Testis (tissue), 3 donors: ENCODE data around the gene TSEN54. TPM values are rescaled to one million over a fixed set of nuclear protein-coding genes. Genes with fewer than 3 reads are reported as not detected.
A peak's percentile ranks its signal among the peaks of the same experiment; 100 is the strongest.

Source experiments
- DNase-seq: peaks from one replicate; pipeline ENCODE4 v3.0.0-alpha.2; 2019
- H3K27ac ChIP-seq, 2 donors: fragments of 200-600 bp; sonication (generic); one replicate each; pipeline ENCODE4 v1.5.1; 2019
- H3K27me3 ChIP-seq: fragments of 200-600 bp; sonication (generic); one replicate; pipeline ENCODE4 v1.5.1; 2019
- H3K36me3 ChIP-seq: fragments of 200-600 bp; sonication (generic); one replicate; pipeline ENCODE4 v1.5.1; 2017; ENCODE audit warnings: low read depth; ENCODE audit errors: missing control alignments
- H3K4me1 ChIP-seq: fragments of 200-600 bp; sonication (generic); one replicate; pipeline ENCODE4 v1.5.1; 2019
- H3K4me3 ChIP-seq, 2 donors: fragments of 200-600 bp; sonication (generic); one replicate each; pipeline ENCODE4 v1.5.1; 2017 to 2019
- H3K9me3 ChIP-seq: fragments of 200-600 bp; sonication (generic); one replicate; pipeline ENCODE4 v1.5.1; 2017
- POLR2A ChIP-seq: fragments of 450-650 bp; IDR thresholded peaks from one replicate; pipeline ENCODE4 v1.6.1; 2017; ENCODE audit warnings: antibody characterized with exemption, mild to moderate bottlenecking, moderate library complexity
- WGBS, 2 donors: methylation state at CpG; one replicate each; pipeline ENCODE4 v1.1.5; 2018; 5-methylcytosine and 5-hydroxymethylcytosine counted together
- intact Hi-C: fragments of 100-400 bp; cut with DNase I; formaldehyde crosslinking; loops from one replicate; pipeline ENCODE4 v1.15.1; 2023; ENCODE audit warnings: low total_unique reads
- polyA plus RNA-seq: library from polyadenylated mRNA; stranded (reverse); fragments of 350-450 nt; fragmentation: Illumina TruSeq; extraction: RNeasy Lipid Tissue Mini Kit (QIAGEN cat#74804); gene quantifications from one replicate; pipeline ENCODE4 v1.2.3, GENCODE V29; 2014; ENCODE audit warnings: low read depth, low replicate concordance; ENCODE audit not compliant: insufficient read depth
- total RNA-seq, 2 donors: library from RNA; depleted of rRNA; stranded (reverse); fragments of >200 nt; gene quantifications; one replicate each; pipeline ENCODE4 v1.2.3, GENCODE V29; 2016
- TF ChIP-seq, protein P1 (sequence below), 3 experiments: fragments of 450-650 bp in 2 of 3; fragments of 200-600 bp in 1 of 3; sonication (generic) in 1 of 3; IDR thresholded peaks; one replicate each; pipeline ENCODE4 v1.5.1; 2016 to 2019; ENCODE audit warnings: antibody characterized with exemption in 3 of 3, mild to moderate bottlenecking in 2 of 3, moderate library complexity in 1 of 3

TSEN54 gene
- total and polyA plus RNA-seq, 3 donors from 2014 or later: 28.3 to 46.6 (median 45.7) TPM

DNA sequence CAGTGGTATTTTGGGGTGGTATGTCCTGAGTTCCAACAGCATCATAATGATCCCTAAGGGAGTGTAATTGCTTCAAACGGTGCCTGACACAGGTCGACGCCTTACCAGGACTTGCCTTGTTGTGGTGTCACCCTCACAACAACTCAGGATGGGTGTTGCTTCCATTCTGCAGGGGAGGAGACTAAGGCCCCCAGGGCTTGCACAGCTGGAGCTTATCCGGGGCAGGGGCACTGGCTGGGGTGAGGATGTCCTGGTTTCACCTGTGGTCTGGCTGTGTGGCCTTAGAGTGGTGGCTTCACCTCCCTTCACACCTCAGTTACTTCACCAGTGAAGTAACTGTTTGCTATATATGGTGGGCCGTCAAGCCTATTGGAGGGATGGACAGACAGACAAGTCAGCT lies 32.5 kb downstream of the TSEN54 start:
- no peaks in the 10 kb centered on the region for H3K9me3 ChIP-seq
- TF ChIP-seq POLR2A: no peak
- TF ChIP-seq, protein P1, sequence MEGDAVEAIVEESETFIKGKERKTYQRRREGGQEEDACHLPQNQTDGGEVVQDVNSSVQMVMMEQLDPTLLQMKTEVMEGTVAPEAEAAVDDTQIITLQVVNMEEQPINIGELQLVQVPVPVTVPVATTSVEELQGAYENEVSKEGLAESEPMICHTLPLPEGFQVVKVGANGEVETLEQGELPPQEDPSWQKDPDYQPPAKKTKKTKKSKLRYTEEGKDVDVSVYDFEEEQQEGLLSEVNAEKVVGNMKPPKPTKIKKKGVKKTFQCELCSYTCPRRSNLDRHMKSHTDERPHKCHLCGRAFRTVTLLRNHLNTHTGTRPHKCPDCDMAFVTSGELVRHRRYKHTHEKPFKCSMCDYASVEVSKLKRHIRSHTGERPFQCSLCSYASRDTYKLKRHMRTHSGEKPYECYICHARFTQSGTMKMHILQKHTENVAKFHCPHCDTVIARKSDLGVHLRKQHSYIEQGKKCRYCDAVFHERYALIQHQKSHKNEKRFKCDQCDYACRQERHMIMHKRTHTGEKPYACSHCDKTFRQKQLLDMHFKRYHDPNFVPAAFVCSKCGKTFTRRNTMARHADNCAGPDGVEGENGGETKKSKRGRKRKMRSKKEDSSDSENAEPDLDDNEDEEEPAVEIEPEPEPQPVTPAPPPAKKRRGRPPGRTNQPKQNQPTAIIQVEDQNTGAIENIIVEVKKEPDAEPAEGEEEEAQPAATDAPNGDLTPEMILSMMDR (IDR thresholded peaks at IDR 0.05): no peak
- intact Hi-C loops: no loop called here

DNA sequence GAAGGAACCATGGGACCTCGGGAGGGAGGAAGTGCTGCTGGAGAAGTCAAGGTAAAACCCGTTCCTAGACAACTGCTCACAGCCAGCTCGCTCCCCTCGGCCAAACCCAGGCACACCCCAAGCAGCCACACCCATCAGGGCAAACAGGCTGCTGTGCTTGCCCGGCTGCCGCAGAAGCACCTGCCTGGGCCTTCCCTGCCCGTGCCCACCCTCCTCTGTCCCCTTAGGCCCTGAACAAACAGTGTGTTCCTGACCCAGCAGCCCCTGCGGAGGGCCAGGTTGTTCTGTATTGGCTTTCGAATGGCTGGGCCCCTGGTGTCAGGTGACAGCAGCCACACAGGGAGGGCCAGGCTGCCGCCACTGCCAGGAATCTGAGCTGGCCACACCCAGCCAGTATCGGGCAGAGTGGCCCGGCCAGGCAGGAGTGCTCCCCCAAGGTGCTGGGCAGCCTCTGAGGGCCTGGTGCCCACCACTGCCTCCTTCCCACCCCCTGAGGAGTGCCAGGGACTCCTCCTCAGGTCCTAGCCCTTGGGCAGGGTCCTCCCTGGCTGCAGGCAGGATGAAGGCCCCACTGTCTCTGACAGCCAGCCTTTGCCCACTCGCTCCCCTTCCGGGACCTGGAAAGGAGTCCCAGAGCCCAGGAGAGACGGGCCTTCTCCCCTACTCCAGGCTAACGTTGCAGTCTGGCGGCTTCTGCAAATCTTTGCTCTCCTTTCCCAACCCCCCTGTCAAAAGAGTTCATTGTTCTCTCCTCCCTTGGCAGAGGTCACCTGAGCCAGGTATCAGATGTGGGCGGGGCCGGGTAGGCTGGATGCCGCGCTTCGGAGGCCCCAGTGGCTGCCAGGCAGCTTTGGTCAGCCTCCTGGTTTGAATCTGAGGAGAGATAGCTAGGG lies 33.2 kb downstream of the TSEN54 start:
- Histone ChIP-seq H3K36me3 (no peaks in the 10 kb centered on the region), H3K9me3 (no peaks in the 10 kb centered on the region), H3K27me3 (no peaks in the 10 kb centered on the region), H3K27ac (no peak overlapping the region), H3K4me1 (no peaks in the 10 kb centered on the region), H3K4me3 (no peak overlapping the region)
- TF ChIP-seq, protein P1 (IDR thresholded peaks at IDR 0.05): no peak
- no peak for TF ChIP-seq POLR2A
- WGBS, 2 donors: 67 to 79% methylated on average over 12 to 21 of the region's 22 CpGs
- intact Hi-C loops: no loop called here
- DNase-seq: no peak

More for the DNA sequence above, 32.5 kb downstream of the TSEN54 start:
- no peak for DNase-seq
- 89 to 93% methylated on average over 5 of the region's 5 CpGs for WGBS, 2 donors
- H3K27me3 ChIP-seq: no peaks in the 10 kb centered on the region
- H3K4me3 ChIP-seq: no peak overlapping the region
- H3K27ac ChIP-seq: no peak overlapping the region
- H3K4me1 ChIP-seq: no peaks in the 10 kb centered on the region
- no peaks in the 10 kb centered on the region for H3K36me3 ChIP-seq

DNA sequence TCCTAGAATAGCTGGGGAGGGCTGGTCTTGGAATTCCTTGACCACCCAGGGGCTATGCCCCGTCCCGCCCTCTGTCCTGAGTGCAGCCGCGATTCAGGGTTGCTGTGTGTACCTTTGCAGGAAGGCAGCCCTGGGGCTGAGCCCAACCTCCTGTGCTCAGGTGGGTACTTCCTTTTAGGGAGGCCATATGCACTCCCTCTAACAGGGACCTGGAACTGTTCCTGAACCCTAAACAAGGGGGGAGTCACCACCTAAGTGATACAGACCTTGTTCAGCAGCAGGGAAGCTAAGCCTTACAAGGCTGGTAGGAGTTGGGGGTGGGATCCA lies 33.8 kb downstream of the TSEN54 start:
- Histone ChIP-seq H3K4me1 (no peaks in the 10 kb centered on the region), H3K36me3 (no peaks in the 10 kb centered on the region), H3K27ac (no peak overlapping the region), H3K27me3 (no peaks in the 10 kb centered on the region), H3K4me3 (no peak overlapping the region), H3K9me3 (no peaks in the 10 kb centered on the region)
- no peak for DNase-seq
- TF ChIP-seq, protein P1 (IDR thresholded peaks at IDR 0.05): no peak
- TF ChIP-seq POLR2A: no peak
- 89% methylated on average over 4 of the region's 4 CpGs; no CpG with 5 or more reads in 1 of the 2 donors for whole genome bisulfite sequencing, 2 donors
- intact Hi-C loops: no loop called here

DNA sequence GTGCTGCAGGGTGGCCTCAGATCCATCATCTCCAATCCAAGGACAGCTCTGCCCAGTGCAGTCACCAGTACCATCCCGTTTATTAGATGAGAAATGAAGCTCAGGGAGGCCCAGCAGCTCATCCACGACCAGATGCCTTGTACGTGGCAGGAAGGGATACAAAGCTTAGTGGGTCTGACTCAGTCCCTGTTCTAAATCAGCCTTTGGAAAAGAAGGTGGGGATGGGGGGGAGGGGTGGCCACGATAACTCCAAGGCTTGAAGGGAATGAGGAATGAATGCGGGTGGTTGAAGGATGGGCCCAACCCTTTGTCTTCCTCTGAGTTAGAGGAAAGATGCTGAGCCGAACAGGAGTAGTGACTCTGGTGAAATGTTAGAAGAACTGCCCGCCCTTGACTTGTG lies 34.9 kb downstream of the TSEN54 start:
- Histone ChIP-seq H3K4me1 (no peaks in the 10 kb centered on the region), H3K9me3 (no peaks in the 10 kb centered on the region), H3K36me3 (no peaks in the 10 kb centered on the region), H3K27me3 (no peaks in the 10 kb centered on the region), H3K27ac (no peak overlapping the region), H3K4me3 (no peak overlapping the region)
- TF ChIP-seq, protein P1 (IDR thresholded peaks at IDR 0.05): no peak
- no peak for TF ChIP-seq POLR2A
- 66 to 81% methylated on average over 7 of the region's 7 CpGs for WGBS, 2 donors
- DNase-seq: peak; percentile 35
- intact Hi-C loops: no loop called here
